HEK293 (cell line): Measurements from ENCODE around the gene FCER1A.

Experiments used
- CTCF ChIA-PET: fragments of 350-600 bp; formaldehyde crosslinking; extraction: SDS; loops from one replicate; lab custom pipeline; 2021; ENCODE audit warnings: antibody characterized with exemption; lab: Yijun Ruan, JAX
- POLR2A ChIA-PET: fragments of 300-600 bp; formaldehyde crosslinking; extraction: SDS; loops from one replicate; lab custom pipeline; 2020; ENCODE audit warnings: antibody characterized with exemption, inconsistent platforms; lab: Yijun Ruan, JAX
- H3K27ac ChIP-seq: fragments of 200-500 bp; sonication (Bioruptor generic); 2 replicates; pipeline ENCODE4 v1.5.1; 2014; ENCODE audit warnings: low read depth, low read length, control low read depth, inconsistent platforms; ENCODE audit errors: extremely low read depth
- H3K36me3 ChIP-seq, 2 experiments: fragments of 200-500 bp in 1 of 2; sonication (Bioruptor generic) in 1 of 2; 1 replicate in 1 of 2; 2 replicates in 1 of 2; pipeline ENCODE4 v1.5.1; 2014 to 2017; ENCODE audit warnings: inconsistent platforms in 2 of 2, low read length in 2 of 2; ENCODE audit not compliant: control insufficient read depth in 2 of 2, insufficient read depth in 1 of 2
- H3K4me1 ChIP-seq: fragments of 200-500 bp; sonication (Bioruptor generic); 2 replicates; pipeline ENCODE4 v1.5.1; 2014; ENCODE audit warnings: mild to moderate bottlenecking, low read length, inconsistent platforms; ENCODE audit not compliant: control insufficient read depth, insufficient read depth
- H3K4me3 ChIP-seq: 2 replicates; pipeline ENCODE4 v1.5.1; 2011; ENCODE audit warnings: low read depth, mild to moderate bottlenecking, control low read depth, low read length, moderate library complexity
- H3K9me3 ChIP-seq: fragments of 200-500 bp; sonication (Bioruptor generic); 2 replicates; pipeline ENCODE4 v1.5.1; 2014; ENCODE audit warnings: low read depth, low read length, inconsistent platforms; ENCODE audit not compliant: control insufficient read depth, insufficient read depth
- FEZF1 ChIP-seq: fragments of 450-650 bp; formaldehyde crosslinking; IDR thresholded peaks from 2 replicates; pipeline ENCODE4 v1.5.1; 2016; ENCODE audit warnings: missing biosample characterization, missing genetic modification characterization
- HOXA7 ChIP-seq: sonication (generic); formaldehyde crosslinking; IDR thresholded peaks from 2 replicates; pipeline ENCODE4 v1.8.1; 2022; ENCODE audit warnings: missing genetic modification reagents, borderline replicate concordance
- KLF17 ChIP-seq: fragments of 450-650 bp; formaldehyde crosslinking; IDR thresholded peaks from 2 replicates; pipeline ENCODE4 v1.5.1; 2016; ENCODE audit warnings: missing biosample characterization, missing genetic modification characterization
- OSR2 ChIP-seq: fragments of 450-650 bp; formaldehyde crosslinking; IDR thresholded peaks from 2 replicates; pipeline ENCODE4 v1.5.1; 2016; ENCODE audit warnings: missing biosample characterization, missing genetic modification characterization
- PBX3 ChIP-seq: sonication (generic); formaldehyde crosslinking; IDR thresholded peaks from 2 replicates; pipeline ENCODE4 v1.8.1; 2022; ENCODE audit warnings: mild to moderate bottlenecking, moderate library complexity, missing genetic modification reagents
- SCRT1 ChIP-seq: fragments of 450-650 bp; formaldehyde crosslinking; IDR thresholded peaks from 2 replicates; pipeline ENCODE4 v1.5.1; 2016; ENCODE audit warnings: missing biosample characterization, missing genetic modification characterization, borderline replicate concordance
- SP2 ChIP-seq: fragments of 450-650 bp; formaldehyde crosslinking; IDR thresholded peaks from 2 replicates; pipeline ENCODE4 v1.5.1; 2016; ENCODE audit warnings: missing biosample characterization, missing genetic modification characterization
- YY1 ChIP-seq: fragments of 450-650 bp; formaldehyde crosslinking; IDR thresholded peaks from 2 replicates; pipeline ENCODE4 v1.5.1; 2018; ENCODE audit warnings: missing biosample characterization, missing genetic modification characterization
- ZBTB1 ChIP-seq: fragments of 450-650 bp; formaldehyde crosslinking; IDR thresholded peaks from 2 replicates; pipeline ENCODE4 v1.5.1; 2016; ENCODE audit warnings: missing biosample characterization, missing genetic modification characterization
- ZNF112 ChIP-seq: fragments of 450-650 bp; formaldehyde crosslinking; IDR thresholded peaks from 2 replicates; pipeline ENCODE4 v1.5.0; 2017; ENCODE audit warnings: missing biosample characterization, missing genetic modification characterization
- ZNF114 ChIP-seq: fragments of 450-650 bp; formaldehyde crosslinking; IDR thresholded peaks from 2 replicates; pipeline ENCODE4 v1.5.0; 2017; ENCODE audit warnings: missing biosample characterization, missing genetic modification characterization
- ZNF157 ChIP-seq: fragments of 450-650 bp; formaldehyde crosslinking; IDR thresholded peaks from 2 replicates; pipeline ENCODE4 v1.5.1; 2016; ENCODE audit warnings: missing biosample characterization, missing genetic modification characterization
- ZNF324 ChIP-seq: fragments of 450-650 bp; formaldehyde crosslinking; IDR thresholded peaks from 2 replicates; pipeline ENCODE4 v1.5.1; 2016; ENCODE audit warnings: missing biosample characterization, missing genetic modification characterization
- ZNF341 ChIP-seq: fragments of 450-650 bp; formaldehyde crosslinking; IDR thresholded peaks from 2 replicates; pipeline ENCODE4; 2016; ENCODE audit warnings: low read depth, missing biosample characterization, missing genetic modification characterization
- ZNF571 ChIP-seq: fragments of 450-650 bp; formaldehyde crosslinking; IDR thresholded peaks from 2 replicates; pipeline ENCODE4 v1.5.0; 2017; ENCODE audit warnings: missing biosample characterization, missing genetic modification characterization
- ZNF654 ChIP-seq: fragments of 450-650 bp; formaldehyde crosslinking; IDR thresholded peaks from 2 replicates; pipeline ENCODE4 v1.5.1; 2016; ENCODE audit warnings: low read depth, missing biosample characterization, missing genetic modification characterization
- ZNF664 ChIP-seq: fragments of 450-650 bp; formaldehyde crosslinking; IDR thresholded peaks from 2 replicates; pipeline ENCODE4 v1.5.1; 2016; ENCODE audit warnings: missing biosample characterization, missing genetic modification characterization
- ZNF670 ChIP-seq: fragments of 450-650 bp; formaldehyde crosslinking; IDR thresholded peaks from 2 replicates; pipeline ENCODE4 v1.5.1; 2016; ENCODE audit warnings: missing biosample characterization, missing genetic modification characterization, low read depth
- ZNF707 ChIP-seq: fragments of 450-650 bp; formaldehyde crosslinking; IDR thresholded peaks from 2 replicates; pipeline ENCODE4 v1.5.1; 2016; ENCODE audit warnings: missing biosample characterization, missing genetic modification characterization
- ZNF747 ChIP-seq: fragments of 450-650 bp; formaldehyde crosslinking; IDR thresholded peaks from 2 replicates; pipeline ENCODE4 v1.5.1; 2016; ENCODE audit warnings: missing biosample characterization, missing genetic modification characterization
- TF ChIP-seq, protein P1 (sequence below): fragments of 450-650 bp; formaldehyde crosslinking; IDR thresholded peaks from 2 replicates; pipeline ENCODE4 v1.5.1; 2017; ENCODE audit warnings: missing biosample characterization, missing genetic modification characterization

The FCER1A gene

DNA sequence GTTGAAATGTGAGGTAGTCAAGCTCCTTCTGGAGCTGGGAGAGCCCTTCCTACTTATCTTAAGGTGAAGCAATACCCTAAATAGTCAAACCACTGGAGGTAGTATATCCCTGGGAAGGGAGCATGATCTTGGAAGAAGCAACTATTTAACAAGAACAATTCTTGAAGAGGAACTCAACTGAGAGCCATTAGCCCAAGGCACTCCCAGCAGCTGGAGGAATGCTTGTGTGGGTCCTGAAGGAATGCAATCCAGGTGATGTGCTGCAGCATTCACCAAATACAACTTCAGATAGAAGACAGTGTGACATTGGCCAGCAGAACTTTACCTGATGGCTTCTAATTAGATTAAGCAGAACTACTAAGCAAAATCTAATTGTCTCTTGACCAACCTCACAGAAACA, 9.5 kb downstream of the FCER1A start:
- Histone ChIP-seq H3K9me3 (no peaks in the 10 kb centered on the region), H3K27ac (no peak overlapping the region), H3K36me3 (no peaks in the 10 kb centered on the region), H3K4me3 (no peak overlapping the region), H3K4me1 (no peaks in the 10 kb centered on the region)
- ChIA-PET POLR2A (no interaction called here), CTCF (no interaction called here)
- TF ChIP-seq ZNF654 (tag by site-specific recombination) (no peak), PBX3 (CRISPR knock-in tag) (no peak), ZNF112 (tag by site-specific recombination) (no peak), ZBTB1 (tag by site-specific recombination) (no peak), ZNF571 (no peak), HOXA7 (no peak), ZNF114 (no peak), SCRT1 (no peak), ZNF324 (tag by site-specific recombination) (no peak), KLF17 (tag by site-specific recombination) (no peak), SP2 (tag by site-specific recombination) (no peak), ZNF157 (tag by site-specific recombination) (no peak)

GRCh38 chr1:159315381-159315780, 13.2 kb downstream of the FCER1A start:
- no peaks in the 10 kb centered on the region for H3K4me1 ChIP-seq
- no peaks in the 10 kb centered on the region for H3K9me3 ChIP-seq
- CTCF ChIA-PET = no interaction called here
- TF ChIP-seq ZNF670 (tag by site-specific recombination) (no peak), ZNF747 (tag by site-specific recombination) (no peak), FEZF1 (tag by site-specific recombination) (no peak), YY1 (no peak)
- POLR2A ChIA-PET = no interaction called here
- H3K4me3 ChIP-seq = no peak overlapping the region
- no peak overlapping the region for H3K27ac ChIP-seq
- H3K36me3 ChIP-seq = no peaks in the 10 kb centered on the region

- ChIA-PET CTCF (no interaction called here), POLR2A (no interaction called here)
- Histone ChIP-seq H3K36me3 (no peaks in the 10 kb centered on the region), H3K4me1 (no peaks in the 10 kb centered on the region), H3K27ac (no peak overlapping the region), H3K9me3 (no peaks in the 10 kb centered on the region), H3K4me3 (no peak overlapping the region)
- no peak for TF ChIP-seq ZNF341 (tag by site-specific recombination)
- no peak for TF ChIP-seq ZNF664
- no peak for TF ChIP-seq ZNF707 (tag by site-specific recombination)
- no peak for TF ChIP-seq OSR2 (tag by site-specific recombination)
- TF ChIP-seq, protein P1, sequence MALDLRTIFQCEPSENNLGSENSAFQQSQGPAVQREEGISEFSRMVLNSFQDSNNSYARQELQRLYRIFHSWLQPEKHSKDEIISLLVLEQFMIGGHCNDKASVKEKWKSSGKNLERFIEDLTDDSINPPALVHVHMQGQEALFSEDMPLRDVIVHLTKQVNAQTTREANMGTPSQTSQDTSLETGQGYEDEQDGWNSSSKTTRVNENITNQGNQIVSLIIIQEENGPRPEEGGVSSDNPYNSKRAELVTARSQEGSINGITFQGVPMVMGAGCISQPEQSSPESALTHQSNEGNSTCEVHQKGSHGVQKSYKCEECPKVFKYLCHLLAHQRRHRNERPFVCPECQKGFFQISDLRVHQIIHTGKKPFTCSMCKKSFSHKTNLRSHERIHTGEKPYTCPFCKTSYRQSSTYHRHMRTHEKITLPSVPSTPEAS (tag by site-specific recombination) = no peak
These were observed 16.8 kb downstream of the FCER1A start for GRCh38 chr1:159318784-159319551.
